Heart right ventricle (tissue), 16 donors: ENCODE measurements around the gene EFCAB9. TPM values are rescaled to one million over a fixed set of nuclear protein-coding genes. Genes with fewer than 3 reads are reported as not detected.

Experiments used
- ATAC-seq, 8 donors: fragments of 200-7000 bp; cut with Tn5 transposase; one replicate each; pipeline ENCODE4 v1.9.1; 2020; ENCODE audit warnings: mild to moderate bottlenecking in 8 of 8, moderate library complexity in 8 of 8, moderate number of reproducible peaks in 1 of 8
- DNase-seq, 2 donors: peaks; one replicate each; pipeline ENCODE4 v3.0.0-alpha.2; 2020
- H3K27ac ChIP-seq, 10 donors: fragments of 200-600 bp; sonication (generic) in 2 of 10; one replicate each; pipeline versions ENCODE4 v1.5.0 to v1.8.0; 2020 to 2022; ENCODE audit warnings: mild to moderate bottlenecking in 3 of 10
- H3K27me3 ChIP-seq, 7 donors: fragments of 200-600 bp; one replicate each; pipeline ENCODE4 v1.8.0; 2021 to 2022; ENCODE audit warnings: mild to moderate bottlenecking in 2 of 7
- H3K36me3 ChIP-seq, 9 donors: fragments of 200-600 bp; sonication (generic) in 1 of 9; one replicate each; pipeline versions ENCODE4 v1.5.0 to v1.8.0; 2020 to 2022; ENCODE audit warnings: mild to moderate bottlenecking in 2 of 9
- H3K4me1 ChIP-seq, 9 donors: fragments of 200-600 bp; sonication (generic) in 1 of 9; one replicate each; pipeline versions ENCODE4 v1.5.0 to v1.8.0; 2020 to 2022; ENCODE audit warnings: mild to moderate bottlenecking in 4 of 9
- H3K4me3 ChIP-seq, 10 donors: fragments of 200-600 bp; sonication (generic) in 2 of 10; one replicate each; pipeline versions ENCODE4 v1.5.0 to v1.8.0; 2020 to 2022; ENCODE audit warnings: mild to moderate bottlenecking in 7 of 10, moderate library complexity in 2 of 10
- H3K9me3 ChIP-seq, 11 donors: fragments of 200-600 bp in 10 of 11; sonication (generic) in 2 of 11; one replicate each; pipeline versions ENCODE4 v1.5.0 to v1.8.0; 2013 to 2022; ENCODE audit warnings: mild to moderate bottlenecking in 2 of 11, control low read depth in 1 of 11, moderate library complexity in 1 of 11
- WGBS, 2 donors: extraction: QIAGEN DNeasy Blood & Tissue Kit; methylation state at CpG; one replicate each; pipeline ENCODE4 v1.1.7; 2013; ENCODE audit warnings: inconsistent platforms in 1 of 2; 5-methylcytosine and 5-hydroxymethylcytosine counted together
- intact Hi-C, 10 donors: fragments of 100-400 bp; cut with DNase I; formaldehyde crosslinking; loops; one replicate each; pipeline versions ENCODE4 v1.11.1 to v1.14.2; 2022
- polyA plus RNA-seq, 2 donors: library from polyadenylated mRNA; stranded (reverse); fragments of 200-250 nt; gene quantifications; one replicate each; pipeline ENCODE4 v1.2.3, GENCODE V29; 2013
- total RNA-seq, 10 donors: library from RNA; stranded (reverse); fragmentation: NEBNext Ultra II Directional in 3 of 10; extraction: Animal tissue kit (Norgen Biotek cat#: 25700) in 3 of 10; gene quantifications; one replicate each; pipeline versions ENCODE4 v1.2.1 to v1.2.4, GENCODE V29; 2021 to 2023
- TF ChIP-seq, protein P1 (sequence below), 9 donors: fragments of 200-600 bp; sonication (generic) in 2 of 9; IDR thresholded peaks; one replicate each; pipeline versions ENCODE4 v1.5.0 to v1.8.0; 2021 to 2022; ENCODE audit warnings: antibody characterized with exemption in 9 of 9, mild to moderate bottlenecking in 5 of 9, moderate library complexity in 1 of 9
- donor health status: Arrhythmogenic right ventricular cardiomyopathy.
- donor health status: ischemic (EF 13 %, LVEDD 7.1; RV severe dilation, severe dysfunction).
- donor health status: healthy with polysubstance abuse.
- donor health status: DM: no; HTN: yes; CAD: no.
- donor health status: DM: no; HTN: no; CAD: no.
- donor health status: ischemic (EF 25% LVEDD 6.9; RV normal size, moderate dysfunction).
- donor health status: ischemic (EF 25% LVEDD 5.7; RV mildly dilated, moderate dysfunction).
- donor health status: healthy.
- donor health status: DM: yes; HTN: yes; CAD: no.
- donor health status: Ischemic cardiomyopathy.
- donor health status: ischemic (EF 35%, LVEDD 5.7; RV mildly dilated, moderate dysfunction).
- donor health status: nonischemic (EF 11% LVEDD 7.7; RV severe dilation, severe dysfunction).
- donor health status: DM: yes; HTN: yes; CAD: no.
- donor health status: PGD.
- donor health status: ischemic (EF 29% LVEDD 5.4; RV normal size, mild dysfunction).
- donor health status: nonischemic (EF 23%, LVEDD 6.1; RV moderate dilation, normal function).

EFCAB9 gene
- total and polyA plus RNA-seq, 12 donors = not detected

- 65 to 77% methylated on average over 1 of the region's 1 CpG for whole genome bisulfite sequencing, 2 donors
- Histone ChIP-seq H3K9me3 (no peaks in the 10 kb centered on the region), H3K27me3 (no peaks in the 10 kb centered on the region), H3K4me1 (peaks cover 0 to 32% (median 18%) of the 10 kb centered on the region in 9 donors), H3K27ac (no peak overlapping the region), H3K36me3 (peaks cover 0 to 9% (median 4%) of the 10 kb centered on the region in 9 donors), H3K4me3 (no peak overlapping the region)
- intact Hi-C loops = no loop called here
- TF ChIP-seq, protein P1, sequence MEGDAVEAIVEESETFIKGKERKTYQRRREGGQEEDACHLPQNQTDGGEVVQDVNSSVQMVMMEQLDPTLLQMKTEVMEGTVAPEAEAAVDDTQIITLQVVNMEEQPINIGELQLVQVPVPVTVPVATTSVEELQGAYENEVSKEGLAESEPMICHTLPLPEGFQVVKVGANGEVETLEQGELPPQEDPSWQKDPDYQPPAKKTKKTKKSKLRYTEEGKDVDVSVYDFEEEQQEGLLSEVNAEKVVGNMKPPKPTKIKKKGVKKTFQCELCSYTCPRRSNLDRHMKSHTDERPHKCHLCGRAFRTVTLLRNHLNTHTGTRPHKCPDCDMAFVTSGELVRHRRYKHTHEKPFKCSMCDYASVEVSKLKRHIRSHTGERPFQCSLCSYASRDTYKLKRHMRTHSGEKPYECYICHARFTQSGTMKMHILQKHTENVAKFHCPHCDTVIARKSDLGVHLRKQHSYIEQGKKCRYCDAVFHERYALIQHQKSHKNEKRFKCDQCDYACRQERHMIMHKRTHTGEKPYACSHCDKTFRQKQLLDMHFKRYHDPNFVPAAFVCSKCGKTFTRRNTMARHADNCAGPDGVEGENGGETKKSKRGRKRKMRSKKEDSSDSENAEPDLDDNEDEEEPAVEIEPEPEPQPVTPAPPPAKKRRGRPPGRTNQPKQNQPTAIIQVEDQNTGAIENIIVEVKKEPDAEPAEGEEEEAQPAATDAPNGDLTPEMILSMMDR (IDR thresholded peaks at IDR 0.05) = no peak
- ATAC-seq (no peak), DNase-seq (no peak)
These were observed 44.4 kb downstream of the EFCAB9 start for GRCh38 chr5:172238334-172238733.

DNA sequence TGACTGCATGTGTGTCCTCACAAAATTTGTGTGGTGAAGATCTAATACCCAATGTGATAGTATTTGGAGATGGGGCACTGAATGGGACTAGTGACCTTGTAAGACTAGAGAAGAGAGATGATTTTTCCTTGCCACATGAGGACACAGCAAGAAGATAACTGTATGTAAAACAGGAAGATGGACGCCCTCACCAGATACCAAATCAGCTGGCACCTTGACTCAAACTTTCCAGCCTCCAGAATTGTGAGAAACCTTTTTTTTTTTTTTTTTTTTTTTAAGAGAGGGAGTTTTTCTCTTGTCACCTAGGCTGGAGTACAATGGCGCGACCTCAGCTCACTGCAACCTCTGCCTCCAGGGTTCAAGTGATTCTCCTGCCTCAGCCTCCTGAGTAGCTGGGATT is 49.3 kb downstream of the EFCAB9 start:
- H3K4me1 ChIP-seq = peaks cover 0 to 20% (median 8%) of the 10 kb centered on the region in 9 donors
- intact Hi-C loops = no loop called here
- no peaks in the 10 kb centered on the region for H3K9me3 ChIP-seq
- no peak overlapping the region for H3K4me3 ChIP-seq
- H3K36me3 ChIP-seq = no peaks in the 10 kb centered on the region
- TF ChIP-seq, protein P1 (IDR thresholded peaks at IDR 0.05) = no peak
- no peaks in the 10 kb centered on the region for H3K27me3 ChIP-seq
- no peak for ATAC-seq
- H3K27ac ChIP-seq = no peak overlapping the region
- DNase-seq = no peak
- WGBS, 2 donors = 95 to 98% methylated on average over 3 of the region's 3 CpGs

DNA sequence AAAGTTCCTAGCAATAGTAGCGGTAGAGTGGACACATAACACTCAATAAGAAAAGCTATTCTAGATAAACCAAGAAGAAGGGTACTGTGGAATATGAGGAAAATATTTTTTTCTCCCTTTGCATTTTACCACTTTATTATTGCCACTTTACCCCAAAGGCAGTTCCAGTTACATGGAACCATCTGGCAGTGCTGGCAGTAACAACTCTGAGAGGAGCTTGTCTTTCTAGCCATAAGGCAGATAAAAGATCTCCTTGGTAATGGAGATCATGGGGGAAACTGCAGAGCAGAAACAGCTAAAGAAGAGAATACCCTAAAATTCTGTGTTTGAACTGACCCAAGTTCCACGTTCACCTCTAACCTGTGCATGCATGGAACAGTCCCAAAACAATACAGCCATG is 51.1 kb downstream of the EFCAB9 start:
- H3K9me3 ChIP-seq = peaks cover 0 to 4% (median 0%) of the 10 kb centered on the region in 11 donors
- ATAC-seq (no peak), DNase-seq (no peak)
- H3K4me3 ChIP-seq = no peak overlapping the region
- H3K27me3 ChIP-seq = no peaks in the 10 kb centered on the region
- peaks cover 0 to 20% (median 6%) of the 10 kb centered on the region in 9 donors for H3K4me1 ChIP-seq
- TF ChIP-seq, protein P1 (IDR thresholded peaks at IDR 0.05) = no peak
- WGBS, 2 donors = 70 to 97% methylated on average over 2 of the region's 2 CpGs
- intact Hi-C loops = no loop called here
- no peak overlapping the region for H3K27ac ChIP-seq
- no peaks in the 10 kb centered on the region for H3K36me3 ChIP-seq

- ATAC-seq = no peak
- no peak for DNase-seq
- TF ChIP-seq, protein P1 (IDR thresholded peaks at IDR 0.05) = no peak
- Histone ChIP-seq H3K9me3 (peaks cover 0 to 10% (median 3%) of the 10 kb centered on the region in 11 donors), H3K27ac (no peak overlapping the region), H3K4me1 (peaks cover 0 to 20% (median 6%) of the 10 kb centered on the region in 9 donors), H3K4me3 (no peak overlapping the region), H3K36me3 (no peaks in the 10 kb centered on the region), H3K27me3 (no peaks in the 10 kb centered on the region)
- intact Hi-C loops = no loop called here
- WGBS, 2 donors = 63 to 71% methylated on average over 1 of the region's 1 CpG
These were observed 51.7 kb downstream of the EFCAB9 start for GRCh38 chr5:172245703-172246125.
